GM18507 (cell line): ENCODE data around the gene FAM185A.
"Not testable (repeated sequence)": the region's sequence is repeated elsewhere in the genome, so short reads cannot be mapped to it uniquely, and the experiment has no call there.

ENCODE experiments used
- DNase-seq: peaks from one replicate; pipeline ENCODE4 v3.0.0; 2011; ENCODE audit warnings: low read depth; ENCODE audit not compliant: insufficient read length; ENCODE audit errors: extremely low spot score
- FAIRE-seq: peaks from 2 replicates; lab custom pipeline; 2011; peaks lifted over from hg19 to GRCh38; lab: Jason Lieb, UNC

Gene FAM185A

DNA sequence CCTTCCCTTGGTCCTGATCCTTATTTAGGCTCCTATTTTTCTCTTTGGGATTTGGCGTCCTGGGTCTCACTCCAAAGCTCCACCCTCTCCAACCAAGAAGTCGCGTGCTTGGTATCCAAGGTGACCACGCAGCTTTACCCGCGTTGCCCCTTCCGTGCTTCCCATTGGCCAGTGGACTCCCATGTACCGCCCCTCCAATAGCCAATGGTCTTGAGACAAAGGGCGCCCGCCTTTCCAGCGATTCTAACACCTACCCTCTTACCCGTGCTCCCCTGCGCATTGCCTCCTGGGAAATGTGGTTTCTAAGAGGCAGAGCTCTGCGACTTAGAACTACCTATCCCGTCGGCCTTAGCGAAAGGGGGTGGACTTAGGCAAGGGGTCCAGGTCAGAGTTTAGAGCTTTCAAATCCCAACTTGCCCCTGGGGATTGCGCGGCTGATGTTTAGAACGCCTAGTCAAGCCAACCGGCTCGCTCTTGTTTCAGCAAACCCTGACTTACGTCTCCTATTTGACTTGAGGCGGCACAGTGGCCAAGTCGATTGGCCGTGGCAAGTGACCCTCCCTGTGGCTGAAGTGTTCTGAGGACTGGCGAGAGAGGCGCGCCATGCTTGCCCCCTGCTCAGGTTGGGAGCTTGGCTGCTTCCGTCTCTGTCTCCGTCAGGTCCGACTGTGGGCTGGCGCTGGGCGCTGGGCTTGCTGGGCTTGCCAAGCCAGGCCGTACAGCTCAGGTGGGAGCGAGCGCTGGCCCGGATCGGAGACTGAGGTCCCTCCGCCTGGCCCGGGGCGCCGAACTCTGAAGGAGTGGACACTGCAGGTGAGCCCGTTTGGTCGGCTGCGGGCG lies at the start of gene FAM185A:
TSS of gene FAM185A (plus strand) at position 395 of the 840 bp plus-strand sequence. CDS start at position 604, 209 bp downstream.
- peak; percentile 70 for DNase-seq
- peak; percentile 99 for FAIRE-seq

DNA sequence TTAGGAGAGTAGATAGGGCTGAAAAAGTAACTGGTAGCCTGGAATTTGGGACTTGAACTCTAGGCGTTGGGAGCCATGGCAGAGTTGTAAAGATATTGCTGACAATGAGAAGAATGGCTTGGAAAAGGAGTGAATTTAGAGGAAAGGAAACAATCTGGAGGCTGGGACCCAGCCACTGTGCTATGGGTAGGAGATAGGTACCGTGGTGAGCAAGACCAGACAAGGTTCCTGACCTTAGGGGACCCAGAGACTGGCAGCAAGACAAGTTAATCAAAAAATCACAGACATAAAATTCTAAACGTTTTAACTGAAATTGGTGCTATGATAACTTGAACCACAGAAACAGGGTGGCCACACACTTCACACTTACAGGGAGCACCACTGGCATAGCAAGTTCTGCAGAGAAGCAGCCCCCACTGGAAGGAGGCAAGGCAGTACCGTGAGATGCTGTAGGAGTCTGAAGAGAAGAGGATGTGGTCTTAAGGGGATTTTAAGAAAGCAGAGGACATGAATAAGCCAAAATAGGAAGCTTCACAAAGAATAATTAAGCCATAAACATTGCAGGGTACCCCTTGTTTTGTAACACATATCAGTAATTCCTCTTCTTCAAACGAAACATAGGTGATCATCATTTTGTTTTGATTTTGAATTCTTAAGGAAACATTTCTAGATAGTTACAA lies 35.6 kb upstream of the FAM185A start:
- DNase-seq, FAIRE-seq: not testable (repeated sequence)

DNA sequence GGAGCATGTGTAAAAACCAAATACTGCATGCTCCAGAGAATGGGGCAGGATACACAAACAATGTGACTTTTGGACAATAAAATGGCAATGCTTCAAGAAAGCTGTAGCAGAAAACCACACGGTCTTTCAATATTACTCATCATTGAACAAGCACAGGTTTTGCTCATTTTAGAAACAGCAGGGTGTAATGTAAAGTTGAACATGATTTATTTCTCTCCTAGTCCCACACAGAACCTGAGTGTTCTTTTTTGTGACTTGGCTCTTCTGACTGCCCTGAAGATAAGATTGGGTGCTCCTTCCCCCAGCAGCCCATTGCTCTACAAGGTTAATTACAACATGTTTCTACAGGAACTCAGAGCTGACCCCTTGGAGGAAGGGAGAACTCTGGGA lies 35.1 kb upstream of the FAM185A start:
- DNase-seq: not testable (repeated sequence)
- peak; percentile 98 for FAIRE-seq

DNA sequence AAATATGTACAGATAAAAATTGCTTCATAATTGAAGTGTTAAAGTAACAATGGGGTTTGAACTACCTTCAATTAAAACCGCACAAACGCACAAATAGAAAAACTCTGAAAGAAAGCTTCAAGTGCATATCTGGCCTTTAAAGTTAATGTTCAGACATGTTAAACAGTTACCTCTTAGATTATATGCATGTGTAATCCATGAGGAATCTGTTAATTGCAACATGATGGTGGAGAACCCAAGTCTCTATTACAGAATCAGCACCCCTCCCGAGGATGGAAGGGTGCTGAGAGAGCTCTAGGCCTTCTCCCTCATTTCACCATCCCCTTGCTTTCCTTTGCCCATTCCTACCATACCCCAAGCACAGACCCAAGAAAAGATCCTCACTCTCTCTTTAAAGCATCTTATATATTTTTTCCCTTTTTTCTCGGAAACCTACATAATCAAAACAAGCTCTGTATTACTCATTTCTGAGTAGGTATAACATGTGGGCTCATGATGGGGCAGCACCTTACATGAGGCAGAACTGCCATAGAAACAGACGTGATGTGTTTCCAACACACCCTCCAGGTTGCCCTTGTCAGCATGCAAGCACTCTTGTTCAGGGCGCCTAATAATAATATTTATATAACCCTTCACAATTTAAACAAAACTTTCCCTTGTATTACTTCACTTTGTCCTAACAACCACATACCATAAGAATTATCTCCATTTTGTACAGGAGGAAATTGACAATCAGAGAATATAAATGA lies 33.9 kb upstream of the FAM185A start:
- DNase-seq: not testable (repeated sequence)
- peak; percentile 56 for FAIRE-seq

DNA sequence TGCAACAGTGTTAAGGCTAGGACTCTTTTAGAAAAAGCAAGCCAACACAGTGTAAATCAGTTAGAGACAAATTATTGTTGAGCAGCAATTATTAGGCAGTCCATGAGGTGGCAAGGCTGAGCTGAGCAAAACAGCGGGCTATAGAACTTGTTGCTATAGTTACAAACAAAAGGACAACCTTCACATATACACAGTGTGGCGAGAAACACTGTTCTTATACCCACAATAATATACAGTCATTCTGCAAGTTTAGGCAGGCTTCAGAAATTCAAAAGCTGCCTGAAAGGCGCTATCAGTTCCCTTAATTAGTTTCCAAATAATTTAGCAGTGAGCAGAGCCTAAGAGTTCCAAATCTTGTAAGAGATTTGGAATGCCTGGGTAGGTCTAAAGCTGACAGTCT lies 33.1 kb upstream of the FAM185A start:
- DNase-seq: not testable (repeated sequence)
- FAIRE-seq: peak; percentile 81

DNA sequence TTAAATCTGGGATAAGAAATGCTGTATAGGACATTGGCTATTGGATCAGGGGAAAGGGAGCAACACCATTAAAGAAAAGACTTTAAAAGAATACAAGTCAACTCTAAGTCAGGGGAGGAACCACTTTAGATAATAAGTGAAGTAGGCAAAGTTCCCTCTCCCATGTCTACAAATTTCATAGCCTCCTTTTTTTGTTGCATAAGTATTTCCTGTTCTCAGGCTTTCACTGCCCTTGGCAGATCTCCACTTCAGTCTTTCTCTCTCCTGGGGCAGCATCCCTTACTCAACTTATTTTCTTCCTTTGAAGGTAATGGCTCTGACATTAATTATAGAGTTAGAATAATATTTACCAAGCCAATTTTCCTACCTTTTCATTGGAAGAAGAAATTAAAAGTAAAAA lies 30.3 kb upstream of the FAM185A start:
- DNase-seq, FAIRE-seq: not testable (repeated sequence)

DNA sequence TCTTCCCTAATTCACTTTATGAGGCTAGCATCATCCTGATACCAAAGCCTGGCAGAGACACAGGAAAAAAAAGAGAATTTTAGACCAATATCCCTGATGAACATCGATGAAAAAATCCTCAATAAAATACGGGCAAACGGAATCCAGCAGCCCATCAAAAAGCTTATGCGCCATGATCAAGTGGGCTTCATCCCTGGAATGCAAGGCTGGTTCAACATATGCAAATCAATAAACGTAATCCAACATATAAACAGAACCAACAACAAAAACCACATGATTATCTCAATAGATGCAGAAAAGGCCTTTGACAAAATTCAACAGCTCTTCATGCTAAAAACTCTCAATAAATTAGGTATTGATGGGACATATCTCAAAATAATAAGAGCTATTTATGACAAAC lies 22.6 kb upstream of the FAM185A start:
- DNase-seq, FAIRE-seq: not testable (repeated sequence)

DNA sequence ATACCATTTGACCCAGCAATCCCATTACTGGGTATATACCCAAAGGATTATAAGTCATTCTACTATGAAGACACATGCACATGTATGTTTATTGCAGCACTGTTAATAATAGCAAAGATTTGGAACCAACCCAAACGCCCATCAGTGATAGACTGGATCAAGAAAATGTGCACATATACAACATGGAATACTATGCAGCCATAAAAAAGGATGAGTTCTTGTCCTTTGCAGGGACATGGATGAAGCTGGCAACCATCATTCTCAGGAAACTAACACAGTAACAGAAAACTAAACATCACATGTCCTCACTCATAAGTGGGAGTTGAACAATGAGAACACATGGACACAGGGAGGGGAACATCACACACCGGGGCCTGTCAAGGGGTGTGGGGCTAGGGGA lies 19.1 kb upstream of the FAM185A start:
- not testable (repeated sequence) for DNase-seq, FAIRE-seq

DNA sequence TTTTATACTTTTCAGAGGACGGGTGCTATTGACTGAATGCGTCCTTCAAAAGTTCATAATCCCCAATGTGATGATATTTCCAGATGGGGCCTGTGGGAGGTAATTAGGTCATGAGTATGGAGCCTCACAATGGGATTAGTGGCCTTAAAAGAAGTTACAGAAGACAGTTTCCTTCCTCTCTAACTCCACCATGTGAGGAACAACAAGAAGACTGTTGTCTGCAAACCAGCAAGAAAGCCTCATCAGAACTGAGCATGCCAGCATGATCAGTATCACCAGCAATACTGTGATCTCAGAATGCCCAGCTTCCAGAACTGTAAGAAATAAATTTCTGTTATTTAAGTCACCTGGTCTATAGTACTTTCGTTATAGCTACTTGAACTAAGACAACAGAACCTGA lies 18.4 kb upstream of the FAM185A start:
- not testable (repeated sequence) for DNase-seq, FAIRE-seq

DNA sequence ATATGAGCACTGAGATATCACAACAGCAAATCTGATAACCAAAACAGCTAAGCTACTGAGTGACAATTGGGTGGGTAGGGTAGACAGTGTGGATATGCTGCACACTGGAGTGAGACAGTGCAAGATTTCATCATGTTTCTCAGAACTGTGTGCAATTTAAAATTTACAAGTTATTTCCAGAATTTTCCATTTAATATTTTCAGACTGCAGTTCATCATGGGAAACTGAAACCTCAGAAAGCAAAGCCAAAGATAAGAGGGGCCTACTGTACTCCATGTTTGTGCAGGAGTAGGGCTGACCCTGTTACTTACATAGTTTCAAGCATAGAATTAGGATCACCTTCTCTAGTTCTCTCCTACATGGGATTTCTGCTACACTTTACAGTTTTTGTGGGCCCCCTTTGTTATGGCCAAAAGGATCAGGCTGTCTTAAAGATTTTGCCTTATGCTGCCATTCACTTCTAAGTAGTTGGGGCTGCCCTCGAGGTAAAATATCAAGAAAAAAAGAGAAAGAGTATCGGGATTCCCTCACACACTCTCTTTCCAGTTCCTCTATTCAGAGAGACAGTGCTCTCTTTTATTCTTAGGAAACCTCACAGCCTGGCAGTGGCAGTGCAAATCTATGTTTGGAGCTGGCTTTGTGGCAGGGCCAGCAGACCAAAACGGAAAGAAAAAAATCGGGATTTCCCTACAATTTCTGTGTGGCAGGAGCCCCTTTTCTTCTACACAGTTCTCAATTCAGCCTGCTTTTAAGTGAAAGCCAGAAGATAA lies 6.6 kb upstream of the FAM185A start:
- FAIRE-seq: peak; percentile 90
- not testable (repeated sequence) for DNase-seq

DNA sequence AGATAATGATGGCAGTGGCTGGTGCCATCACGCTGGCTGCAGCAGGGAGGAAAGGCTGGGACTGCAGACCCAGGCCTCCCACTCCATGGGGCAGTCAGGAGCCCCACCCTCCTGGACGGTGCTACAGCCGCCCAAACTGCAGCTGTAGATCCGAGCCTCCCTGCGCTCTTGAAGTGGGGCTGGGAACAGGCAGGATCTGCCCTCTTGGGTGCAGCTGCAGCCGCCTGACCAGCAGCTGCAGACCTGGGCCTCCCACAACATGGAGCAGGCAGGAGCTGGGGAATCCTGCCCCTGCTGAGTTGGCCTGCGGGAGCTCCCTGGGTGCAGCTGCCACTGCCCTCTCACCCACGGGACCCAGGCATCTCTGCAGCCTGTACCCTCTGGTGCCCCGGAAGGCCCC lies 4.9 kb upstream of the FAM185A start:
- not testable (repeated sequence) for FAIRE-seq, DNase-seq

DNA sequence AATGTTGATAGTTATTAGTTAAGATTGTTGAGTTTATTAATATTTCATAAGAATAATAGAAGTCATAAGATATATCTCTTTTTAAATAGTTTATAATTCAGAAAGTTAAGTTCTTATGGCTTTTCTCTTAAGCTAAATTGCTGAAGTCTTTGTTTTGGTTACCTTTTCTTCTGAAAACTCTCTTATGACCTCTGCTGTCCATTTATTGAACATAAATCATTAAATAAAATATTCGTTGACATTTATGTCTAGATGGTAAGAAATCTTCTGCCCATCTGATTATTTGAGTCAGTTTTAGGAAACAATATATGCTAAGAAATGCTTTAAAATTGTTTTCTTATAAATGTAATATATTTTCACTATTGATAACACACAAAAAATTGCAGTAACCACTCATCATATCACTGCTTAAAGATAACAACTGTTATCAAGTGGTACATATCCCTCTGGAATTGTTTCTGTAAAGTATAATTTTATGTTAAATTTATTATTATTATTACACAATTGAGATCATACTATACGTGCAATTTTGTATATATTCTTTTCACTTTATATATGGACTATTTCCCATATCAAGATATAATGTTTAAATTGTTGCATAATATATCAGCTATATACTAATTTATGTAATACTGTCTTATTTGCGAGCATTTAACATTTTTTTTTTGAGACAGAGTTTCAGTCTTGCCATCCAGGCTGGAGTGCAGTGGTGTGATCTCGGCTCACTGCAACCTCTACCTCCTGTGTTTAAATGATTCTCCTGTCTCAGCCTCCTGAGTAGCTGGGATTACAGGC lies 3.1 kb upstream of the FAM185A start:
- peak; percentile 77 for FAIRE-seq
- not testable (repeated sequence) for DNase-seq

DNA sequence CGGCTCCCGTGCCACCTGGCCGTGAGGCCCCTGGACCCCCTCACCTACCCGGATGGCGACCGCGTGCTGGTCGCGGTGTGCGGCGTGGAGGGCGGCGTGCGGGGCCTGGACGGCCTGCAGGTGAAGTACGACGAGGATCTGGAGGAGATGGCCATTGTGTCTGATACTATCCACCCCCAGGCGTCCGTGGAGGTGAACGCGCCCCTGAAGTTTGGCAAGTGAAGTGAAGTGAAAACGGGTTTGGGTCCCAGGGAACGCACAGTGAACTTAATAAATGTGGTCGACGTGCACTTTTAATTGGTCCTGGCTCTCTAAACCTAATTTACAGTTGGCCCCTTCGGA lies 617 bp downstream of the FAM185A start:
- FAIRE-seq, DNase-seq: not testable (repeated sequence)

DNA sequence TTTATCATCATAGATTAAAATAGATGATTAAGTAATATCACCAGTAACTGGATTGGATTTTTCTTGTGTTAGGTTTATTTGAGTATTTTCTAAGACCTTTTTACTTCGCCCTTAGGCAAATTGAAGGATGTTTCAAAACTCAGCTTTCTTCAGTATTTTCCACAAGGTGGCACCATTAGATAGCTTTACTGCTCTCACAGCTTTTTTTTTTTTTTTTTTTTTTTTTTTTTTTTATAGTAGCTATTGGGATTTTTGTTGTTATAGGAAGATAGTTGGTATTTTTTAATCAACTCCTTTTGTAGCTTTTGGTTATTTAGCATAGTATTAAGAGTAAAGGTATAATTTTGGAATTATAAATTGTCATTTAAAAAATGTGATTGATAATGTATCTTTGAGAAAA lies 9.4 kb downstream of the FAM185A start:
- peak; percentile 77 for FAIRE-seq

DNA sequence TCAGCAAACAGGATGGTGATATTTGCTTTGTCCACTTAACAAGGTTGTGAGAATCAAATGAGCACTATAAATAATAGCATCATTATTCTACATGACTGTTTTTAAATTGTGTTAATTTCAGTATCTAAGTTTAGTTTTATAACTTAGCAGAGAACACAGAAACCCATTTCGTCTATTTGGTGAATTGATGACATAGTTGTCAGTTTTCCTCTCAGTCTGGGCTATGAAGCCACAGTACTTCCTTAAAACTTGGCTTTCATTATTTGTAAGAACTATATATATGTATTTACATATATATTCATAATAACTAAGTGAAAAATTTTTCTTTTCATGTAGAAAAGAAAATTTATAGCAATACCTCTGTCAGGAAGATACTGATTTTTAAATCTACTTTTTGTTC lies 11.1 kb downstream of the FAM185A start:
- DNase-seq, FAIRE-seq: not testable (repeated sequence)

More for the DNA sequence above, 9.4 kb downstream of the FAM185A start:
- not testable (repeated sequence) for DNase-seq

DNA sequence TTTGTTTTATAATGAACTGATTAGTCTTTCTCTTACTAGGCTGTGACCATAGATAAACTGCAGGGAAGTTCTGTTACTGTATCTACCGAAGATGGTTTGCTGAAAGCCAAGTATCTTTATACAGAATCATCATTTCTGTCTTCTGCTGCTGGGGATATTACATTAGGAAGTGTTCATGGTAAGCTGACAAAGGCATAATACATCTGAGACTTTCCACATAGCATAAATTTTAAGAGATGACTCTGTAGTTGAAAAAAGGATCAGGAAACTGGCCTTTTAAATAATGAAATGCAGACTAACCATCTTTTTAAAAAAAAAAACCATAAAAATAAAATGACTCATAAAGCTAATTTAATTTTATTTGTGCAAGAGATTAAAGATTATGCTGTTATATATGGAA lies 12.4 kb downstream of the FAM185A start:
- not testable (repeated sequence) for FAIRE-seq, DNase-seq

DNA sequence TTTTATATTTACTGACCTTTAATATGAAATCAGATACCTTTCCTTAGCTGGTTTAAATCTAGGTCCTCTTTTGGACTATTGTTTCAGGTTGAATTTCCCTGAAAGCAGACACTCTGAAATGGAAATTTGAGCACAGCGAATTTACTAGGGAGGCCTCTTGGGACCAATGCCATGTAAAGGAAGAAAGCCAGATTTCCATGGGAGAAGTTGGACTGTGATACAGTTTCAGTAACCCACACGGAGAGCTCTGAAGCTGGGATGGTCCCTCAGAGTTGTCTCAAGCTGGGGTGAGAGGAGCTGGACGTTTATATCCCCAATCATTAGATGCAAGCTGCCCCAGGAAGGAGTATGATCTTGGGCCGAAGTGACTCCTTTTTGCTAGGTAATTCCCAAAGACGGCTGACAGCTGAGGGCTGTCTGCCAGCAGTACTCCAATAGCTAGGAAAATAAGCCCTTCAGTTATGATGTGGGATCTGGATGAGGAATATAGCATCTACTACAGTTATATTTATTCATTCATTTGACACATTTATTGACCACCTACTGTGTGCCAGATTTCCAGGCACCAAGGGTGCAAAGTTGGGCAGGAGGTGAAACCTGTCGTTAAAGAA lies 14.6 kb downstream of the FAM185A start:
- not testable (repeated sequence) for DNase-seq, FAIRE-seq

DNA sequence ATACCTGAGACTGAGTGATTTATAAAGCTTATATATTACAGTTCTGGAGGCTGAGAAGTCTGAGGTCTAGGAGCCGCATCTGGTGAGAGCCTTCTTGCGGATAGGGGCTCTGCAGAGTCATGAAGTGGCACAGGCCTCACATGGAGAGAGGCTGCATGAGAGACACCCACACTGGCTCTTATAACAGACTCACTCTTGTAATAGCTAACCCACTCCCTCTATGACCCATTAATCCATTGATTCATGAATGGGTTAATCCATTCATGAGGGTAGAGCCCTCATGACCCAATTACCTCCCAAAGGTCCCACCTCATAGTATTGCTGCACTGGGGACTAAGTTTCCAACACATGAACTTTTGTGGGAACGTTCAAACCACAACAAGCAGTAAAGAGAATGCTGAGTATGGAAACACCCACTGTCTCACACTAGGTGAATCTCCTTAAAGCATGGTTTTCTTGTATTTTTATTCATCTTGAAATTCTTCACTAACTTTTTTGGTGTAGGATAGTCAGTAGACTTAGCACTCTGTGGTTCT lies 20.9 kb downstream of the FAM185A start:
- not testable (repeated sequence) for DNase-seq, FAIRE-seq
